Common myeloid progenitor, CD34-positive (primary cell): ENCODE data around the gene GGT6.
A peak's percentile ranks its signal among the peaks of the same experiment; 100 is the strongest.

ENCODE experiments used
- CTCF ChIA-PET: fragments of 350-600 bp; sonication (Branson Sonifier 250); formaldehyde crosslinking; loops from one replicate; lab custom pipeline; 2021; ENCODE audit warnings: antibody characterized with exemption; lab: Charles Lee
- POLR2A ChIA-PET: fragments of 350-600 bp; sonication (Branson Sonifier 250); formaldehyde crosslinking; loops from one replicate; lab custom pipeline; 2021; ENCODE audit warnings: antibody characterized with exemption; lab: Charles Lee
- DNase-seq, 3 donors: peaks; one replicate each; pipeline versions ENCODE4 v3.0.0 to v3.0.0-alpha.2; 2013
- H3K27ac ChIP-seq, 2 experiments: 1 replicate in 1 of 2; 2 replicates in 1 of 2; pipeline ENCODE4 v1.7.0; 2013; ENCODE audit warnings: inconsistent platforms in 2 of 2, low read length in 2 of 2, mild to moderate bottlenecking in 2 of 2, low read depth in 1 of 2, moderate library complexity in 1 of 2; ENCODE audit not compliant: severe bottlenecking in 2 of 2, insufficient read depth in 1 of 2, poor library complexity in 1 of 2
- H3K27me3 ChIP-seq, 5 experiments: replicated peaks in 2 of 5; 1 replicate in 3 of 5; 2 replicates in 2 of 5; pipeline versions ENCODE4 v1.6.1 to v1.7.0; 2013; ENCODE audit warnings: low read length in 4 of 5, mild to moderate bottlenecking in 2 of 5, moderate library complexity in 2 of 5, inconsistent platforms in 1 of 5; ENCODE audit not compliant: insufficient read depth in 5 of 5, control insufficient read depth in 4 of 5
- H3K36me3 ChIP-seq, 4 experiments: 1 replicate in 2 of 4; 2 replicates in 2 of 4; pipeline versions ENCODE4 v1.6.1 to v1.7.0; 2013; ENCODE audit warnings: low read length in 3 of 4, control low read depth in 1 of 4, mild to moderate bottlenecking in 1 of 4; ENCODE audit not compliant: control insufficient read depth in 4 of 4, insufficient read depth in 4 of 4
- H3K4me1 ChIP-seq, 4 experiments: 1 replicate in 3 of 4; 2 replicates in 1 of 4; pipeline versions ENCODE4 v1.6.1 to v1.7.1; 2013; ENCODE audit warnings: low read length in 3 of 4, mild to moderate bottlenecking in 3 of 4, control low read depth in 1 of 4, inconsistent platforms in 1 of 4, moderate library complexity in 1 of 4; ENCODE audit not compliant: control insufficient read depth in 4 of 4, insufficient read depth in 4 of 4; ENCODE audit errors: control extremely low read depth in 1 of 4
- H3K4me3 ChIP-seq, 7 experiments: 1 replicate in 4 of 7; 2 replicates in 3 of 7; pipeline versions ENCODE4 v1.5.1 to v1.7.0; 2013; ENCODE audit warnings: mild to moderate bottlenecking in 7 of 7, low read length in 6 of 7, moderate library complexity in 6 of 7, inconsistent platforms in 2 of 7, low read depth in 2 of 7, control low read depth in 1 of 7; ENCODE audit not compliant: insufficient read depth in 4 of 7, control insufficient read depth in 1 of 7; ENCODE audit errors: extremely low read depth in 1 of 7
- H3K9me3 ChIP-seq, 5 experiments: 1 replicate in 4 of 5; 2 replicates in 1 of 5; pipeline versions ENCODE4 v1.6.1 to v1.7.1; 2013; ENCODE audit warnings: low read length in 4 of 5, mild to moderate bottlenecking in 2 of 5, inconsistent platforms in 1 of 5, low read depth in 1 of 5, moderate library complexity in 1 of 5; ENCODE audit not compliant: control insufficient read depth in 4 of 5, insufficient read depth in 2 of 5; ENCODE audit errors: control extremely low read depth in 1 of 5
- WGBS: methylation state at CpG from one replicate; pipeline ENCODE4 v1.1.5; 2013; ENCODE audit not compliant: insufficient coverage; 5-methylcytosine and 5-hydroxymethylcytosine counted together

Gene GGT6

GRCh38 chr17:4573669-4574068 lies 13.3 kb upstream of the GGT6 start:
- Histone ChIP-seq H3K4me3 (no peak overlapping the region), H3K27ac (no peak overlapping the region), H3K9me3 (no peaks in the 10 kb centered on the region), H3K27me3 (no peaks in the 10 kb centered on the region), H3K36me3 (no peaks in the 10 kb centered on the region), H3K4me1 (peaks cover 0 to 10% (median 1%) of the 10 kb centered on the region in 4 experiments)
- ChIA-PET CTCF (interaction anchor here (1.0 to 1.7 kb wide), 3 partner anchors 10 to 21 kb away, joined by 3 to 4 read pairs (median 3); no protein-coding TSS in a partner anchor), POLR2A (interaction anchor here (0.6 kb wide), 1 partner anchor 186 kb away, joined by 4 read pairs; no protein-coding TSS in a partner anchor)
- DNase-seq, result peak in 2 of 3 donors; percentile 82 to 84
- WGBS, result 75% methylated on average over 4 of the region's 7 CpGs

- Histone ChIP-seq H3K27me3 (no peaks in the 10 kb centered on the region), H3K4me1 (peaks cover 0 to 10% (median 1%) of the 10 kb centered on the region in 4 experiments), H3K9me3 (no peaks in the 10 kb centered on the region), H3K27ac (no peak overlapping the region), H3K36me3 (no peaks in the 10 kb centered on the region), H3K4me3 (no peak overlapping the region)
- ChIA-PET CTCF (interaction anchor here (1.7 kb wide), 1 partner anchor 10 kb away, joined by 3 read pairs; no protein-coding TSS in a partner anchor), POLR2A (interaction anchor here (0.6 kb wide), 1 partner anchor 185 kb away, joined by 4 read pairs; no protein-coding TSS in a partner anchor)
- DNase-seq, result no peak
- 100% methylated on average over 2 of the region's 4 CpGs for WGBS
These were observed 12.7 kb upstream of the GGT6 start for GRCh38 chr17:4573115-4573514.

GRCh38 chr17:4572131-4572530 lies 11.8 kb upstream of the GGT6 start:
- Histone ChIP-seq H3K4me3 (no peak overlapping the region), H3K27ac (no peak overlapping the region), H3K9me3 (no peaks in the 10 kb centered on the region), H3K4me1 (peaks cover 0 to 10% (median 1%) of the 10 kb centered on the region in 4 experiments), H3K36me3 (no peaks in the 10 kb centered on the region), H3K27me3 (no peaks in the 10 kb centered on the region)
- POLR2A ChIA-PET, result no interaction called here
- CTCF ChIA-PET, result no interaction called here
- no peak for DNase-seq
- WGBS, result 100% methylated on average over 6 of the region's 9 CpGs

GRCh38 chr17:4569591-4569990 lies 9.2 kb upstream of the GGT6 start:
- POLR2A ChIA-PET, result no interaction called here
- peak in 2 of 3 donors; percentile 41 to 56 for DNase-seq
- no peaks in the 10 kb centered on the region for H3K36me3 ChIP-seq
- no peak overlapping the region for H3K27ac ChIP-seq
- no peaks in the 10 kb centered on the region for H3K27me3 ChIP-seq
- H3K4me3 ChIP-seq, result no peak overlapping the region
- H3K9me3 ChIP-seq, result no peaks in the 10 kb centered on the region
- peaks cover 0 to 12% (median 4%) of the 10 kb centered on the region in 4 experiments for H3K4me1 ChIP-seq
- CTCF ChIA-PET, result interaction anchor here (0.7 to 3.9 kb wide), 7 partner anchors 14 to 57 kb away, joined by 3 to 62 read pairs (median 3); no protein-coding TSS in a partner anchor
- WGBS, result 60% methylated on average over 1 of the region's 1 CpG

GRCh38 chr17:4566785-4567184 lies 6.4 kb upstream of the GGT6 start:
- DNase-seq, result peak; percentile 38 to 58 (median 47)
- POLR2A ChIA-PET, result no interaction called here
- Histone ChIP-seq H3K4me1 (peaks cover 2 to 21% (median 8%) of the 10 kb centered on the region in 4 experiments), H3K27me3 (no peaks in the 10 kb centered on the region), H3K4me3 (no peak overlapping the region), H3K9me3 (no peaks in the 10 kb centered on the region), H3K27ac (no peak overlapping the region), H3K36me3 (no peaks in the 10 kb centered on the region)
- WGBS, result 22% methylated on average over 3 of the region's 5 CpGs
- CTCF ChIA-PET, result interaction anchor here (0.6 to 4.4 kb wide), 25 partner anchors 9 to 189 kb away, joined by 3 to 62 read pairs (median 5); partner anchors contain the start of genes MYBBP1A and SMTNL2

GRCh38 chr17:4565209-4566141 lies 5.1 kb upstream of the GGT6 start:
- Histone ChIP-seq H3K27me3 (no peaks in the 10 kb centered on the region), H3K4me3 (peak overlapping the region in 1 of 7 experiments; percentile 43), H3K4me1 (peaks cover 2 to 21% (median 8%) of the 10 kb centered on the region in 4 experiments), H3K9me3 (no peaks in the 10 kb centered on the region), H3K36me3 (no peaks in the 10 kb centered on the region), H3K27ac (no peak overlapping the region)
- 47% methylated on average over 10 of the region's 16 CpGs for whole genome bisulfite sequencing
- POLR2A ChIA-PET, result no interaction called here
- CTCF ChIA-PET, result interaction anchor here (0.6 to 4.4 kb wide), 19 partner anchors 10 to 145 kb away, joined by 3 to 62 read pairs (median 4); partner anchors contain the start of gene MYBBP1A
- DNase-seq, result peak; percentile 68 to 86 (median 84)
